ENCODE data around the gene TPRKB.
"Not testable (repeated sequence)": the region's sequence is repeated elsewhere in the genome, so short reads cannot be mapped to it uniquely, and the experiment has no call there.

The TPRKB gene

DNA sequence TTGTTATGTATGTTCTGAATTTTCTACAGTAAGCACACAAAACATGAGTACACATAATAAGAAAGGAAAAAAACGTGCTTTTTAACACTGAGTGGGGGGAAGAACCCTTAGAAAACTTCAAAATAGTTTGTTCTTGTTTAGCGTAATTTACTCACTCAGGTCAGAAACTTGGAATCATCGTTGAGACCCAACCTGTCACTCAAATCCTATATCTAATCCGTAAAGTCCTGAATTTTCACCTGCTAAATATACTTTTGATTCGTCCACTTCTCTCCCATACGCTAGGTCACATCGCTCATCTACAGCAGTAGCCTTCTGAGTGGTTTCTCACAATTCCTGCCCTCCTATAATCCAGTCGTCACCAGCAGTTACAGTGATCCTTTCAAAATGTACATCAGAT, 767 bp downstream of the TPRKB start:
- DNase-seq = no peak

DNA sequence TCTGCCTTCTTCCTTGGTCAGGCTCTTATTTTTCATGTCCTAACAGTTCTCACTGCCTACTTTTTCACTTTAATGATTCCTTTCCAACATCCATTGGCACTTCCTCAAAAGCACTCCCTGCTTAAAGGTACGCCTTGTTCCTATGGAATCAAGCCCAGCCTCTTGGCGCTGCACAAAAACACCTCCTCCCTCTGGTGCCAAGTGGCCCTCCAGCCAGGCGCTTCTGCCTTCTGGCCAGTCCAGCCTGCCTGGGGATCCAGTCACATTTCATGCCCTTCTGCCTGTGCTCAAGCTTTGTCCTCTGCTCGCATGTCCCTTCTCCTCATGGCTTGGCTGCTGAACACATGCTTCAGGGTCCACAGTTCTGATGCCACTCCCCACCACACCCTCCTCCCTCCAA, 6.3 kb downstream of the TPRKB start:
- DNase-seq = no peak

DNA sequence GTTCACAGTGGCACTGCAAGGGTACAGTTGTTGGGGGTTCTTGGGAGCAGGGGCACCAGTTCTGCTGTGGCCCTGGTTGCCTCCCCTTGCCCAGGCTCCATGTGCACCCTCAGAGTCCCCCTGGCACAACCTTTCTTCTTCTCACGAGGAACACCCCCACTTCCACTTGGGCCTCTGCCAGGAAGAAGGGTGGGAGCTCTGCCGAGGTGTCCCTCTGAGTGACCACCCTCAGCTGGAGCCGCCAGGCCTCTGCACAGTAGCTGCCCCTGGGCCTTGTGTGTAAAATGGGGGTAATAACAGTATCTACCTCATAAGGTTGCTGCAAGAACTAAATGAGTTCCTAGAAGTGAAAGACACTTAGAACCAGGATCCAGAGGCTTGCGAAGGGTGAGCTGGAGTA, 8.4 kb downstream of the TPRKB start:
- DNase-seq = no peak

DNA sequence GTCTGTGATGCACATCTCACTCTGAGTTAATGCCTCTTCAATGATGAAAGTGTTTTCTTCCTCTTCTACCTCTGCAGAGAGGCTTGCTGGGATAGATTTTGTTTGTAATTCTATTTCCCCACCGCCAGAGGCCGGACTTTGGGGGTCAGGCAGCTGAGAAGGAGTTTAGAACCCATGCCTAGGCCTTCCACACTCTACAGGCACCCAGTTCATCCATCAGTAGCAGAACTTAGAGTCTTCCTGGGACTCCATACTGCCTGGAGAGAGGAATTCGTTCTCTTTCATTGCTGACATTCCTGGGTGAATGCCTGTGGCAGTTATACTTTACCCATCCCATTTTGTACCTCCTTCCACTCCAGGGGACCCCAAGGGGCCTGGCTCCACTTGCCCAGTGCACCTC, 9.1 kb downstream of the TPRKB start:
- no peak for DNase-seq

DNA sequence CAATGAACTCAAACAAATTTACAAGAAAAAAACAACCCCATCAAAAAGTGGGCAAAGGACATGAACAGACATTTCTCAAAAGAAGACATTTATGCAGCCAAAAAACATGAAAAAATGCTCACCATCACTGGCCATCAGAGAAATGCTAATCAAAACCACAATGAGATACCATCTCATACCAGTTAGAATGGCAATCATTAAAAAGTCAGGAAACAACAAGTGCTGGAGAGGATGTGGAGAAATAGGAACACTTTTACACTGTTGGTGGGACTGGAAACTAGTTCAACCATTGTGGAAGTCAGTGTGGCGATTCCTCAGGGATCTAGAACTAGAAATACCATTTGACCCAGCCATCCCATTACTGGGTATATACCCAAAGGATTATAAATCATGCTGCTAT, 10.5 kb downstream of the TPRKB start:
- not testable (repeated sequence) for DNase-seq

DNA sequence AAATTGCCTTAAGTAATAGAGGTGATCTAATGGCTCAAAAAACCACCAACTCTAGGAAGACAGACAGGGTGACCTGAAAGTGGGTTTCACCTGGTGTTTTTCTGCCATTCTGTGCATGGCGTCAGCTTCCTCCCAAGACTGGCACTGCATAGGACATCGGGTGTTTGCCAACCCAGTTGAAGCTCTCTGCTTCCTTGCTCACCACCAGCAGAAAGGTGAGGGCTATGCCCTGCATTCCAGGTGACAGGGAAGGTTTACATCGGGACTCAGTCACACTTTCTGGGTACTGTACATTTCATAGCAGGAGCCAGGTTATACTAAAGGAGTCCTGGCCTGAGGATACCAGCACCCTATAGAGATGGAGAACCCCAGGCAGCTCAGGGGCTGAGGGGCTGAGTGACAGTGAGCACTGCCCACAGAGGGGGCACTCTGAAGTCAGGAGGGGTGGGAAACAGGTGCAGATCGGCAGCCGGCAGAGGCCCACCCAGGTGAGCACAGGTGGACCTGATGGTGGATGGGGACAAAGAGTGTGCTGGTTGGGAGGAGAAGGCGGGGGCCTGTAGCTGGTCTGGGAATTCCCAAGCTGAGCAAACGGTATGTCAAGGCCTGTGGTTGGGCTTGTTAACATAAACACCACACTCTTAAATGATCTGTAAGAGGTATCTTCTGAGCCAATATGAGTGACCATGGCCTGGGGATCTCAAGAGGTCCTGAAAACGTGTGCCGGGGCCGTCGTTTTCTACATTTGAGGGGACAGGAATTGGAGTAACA, 18.1 kb downstream of the TPRKB start:
- no peak for DNase-seq

DNA sequence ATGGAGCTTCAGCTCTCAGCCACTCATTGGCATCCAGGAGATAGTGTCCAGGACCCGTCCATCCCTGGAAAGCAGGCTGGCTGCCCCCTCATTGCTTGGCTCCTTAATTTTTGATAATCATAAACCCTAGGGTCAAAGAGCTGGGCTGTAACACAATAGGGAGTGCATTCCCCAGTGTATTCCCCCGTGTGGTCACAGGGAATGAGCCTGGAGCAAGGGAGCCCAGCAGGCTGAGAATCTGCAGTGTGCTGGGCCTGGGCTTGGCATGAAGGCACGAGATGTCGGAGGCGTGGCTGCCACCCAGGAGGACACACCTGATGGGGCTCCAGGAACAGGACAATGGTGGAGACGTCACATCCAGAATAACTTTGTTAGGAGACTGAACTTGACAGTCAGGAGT, 18.7 kb downstream of the TPRKB start:
- DNase-seq = no peak

DNA sequence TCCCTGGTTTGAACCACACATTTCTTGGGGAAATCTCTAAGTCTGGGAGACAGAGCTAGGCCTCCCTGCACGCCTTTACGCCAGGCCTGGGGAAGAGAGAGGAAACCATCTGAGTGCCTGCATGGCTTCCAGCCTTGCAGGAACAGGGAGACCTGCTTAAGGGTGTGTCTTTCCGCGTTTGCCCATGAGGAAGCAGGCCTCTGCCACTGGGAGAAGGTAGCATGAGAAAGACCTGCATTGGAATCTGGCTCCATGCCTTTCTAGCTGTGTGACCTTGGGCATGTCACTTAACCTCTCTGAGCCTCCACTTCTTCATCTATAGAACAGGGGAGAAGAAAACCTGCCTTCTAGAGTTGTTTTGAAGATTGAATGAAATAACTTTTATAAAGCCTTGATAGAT, 19.4 kb downstream of the TPRKB start:
- DNase-seq = not testable (repeated sequence)

DNA sequence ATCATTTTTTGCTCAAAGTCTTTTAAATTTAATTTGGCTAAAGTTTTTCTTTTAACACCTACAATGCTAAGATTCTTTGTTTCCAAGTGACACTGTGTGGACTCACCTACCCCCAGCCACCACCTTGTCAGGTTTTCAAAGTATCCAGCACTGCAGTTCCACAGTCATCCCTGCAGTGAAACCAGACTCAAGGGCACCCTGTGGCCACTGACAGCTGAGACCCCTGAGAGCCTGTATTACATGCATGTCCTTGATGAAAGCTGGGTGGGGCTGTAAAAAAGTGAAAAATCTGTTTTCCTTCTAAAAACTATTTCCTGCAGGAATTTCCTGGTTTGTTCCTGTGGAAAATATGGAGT, 19.9 kb downstream of the TPRKB start:
- no peak for DNase-seq

DNA sequence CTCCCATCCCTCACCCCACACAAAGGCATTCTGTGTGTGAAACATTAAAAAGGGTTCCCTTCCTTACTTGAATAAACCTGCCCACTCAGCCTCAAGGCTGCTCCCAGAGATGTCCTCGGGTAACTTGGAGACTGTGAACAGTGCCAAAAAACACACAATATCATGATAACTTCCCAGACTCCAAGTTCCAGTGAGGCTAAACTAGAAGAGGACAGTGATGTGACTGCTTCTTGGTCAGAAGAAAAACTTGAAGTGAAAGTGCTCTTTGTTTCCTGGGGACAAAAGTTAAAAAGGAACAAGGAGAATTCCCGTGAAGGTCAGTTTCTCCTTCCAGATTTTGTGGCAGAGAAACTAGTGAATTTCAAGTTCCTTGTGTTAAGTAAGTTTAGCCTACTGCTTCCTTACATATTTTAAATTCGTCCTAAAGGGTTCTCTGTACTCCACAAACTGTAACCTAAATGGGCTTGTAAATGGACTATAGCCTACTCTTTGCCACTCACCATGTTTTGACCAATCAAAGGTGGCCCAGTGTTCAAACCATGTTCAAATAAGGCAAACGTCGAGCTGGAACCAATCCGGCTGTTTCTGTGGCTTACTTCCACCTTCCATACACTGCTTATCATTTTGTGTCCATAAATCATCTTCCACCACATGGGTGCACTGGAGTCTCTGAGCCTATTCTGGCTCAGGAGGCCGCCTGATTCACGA, 20.4 kb downstream of the TPRKB start:
- DNase-seq = no peak

DNA sequence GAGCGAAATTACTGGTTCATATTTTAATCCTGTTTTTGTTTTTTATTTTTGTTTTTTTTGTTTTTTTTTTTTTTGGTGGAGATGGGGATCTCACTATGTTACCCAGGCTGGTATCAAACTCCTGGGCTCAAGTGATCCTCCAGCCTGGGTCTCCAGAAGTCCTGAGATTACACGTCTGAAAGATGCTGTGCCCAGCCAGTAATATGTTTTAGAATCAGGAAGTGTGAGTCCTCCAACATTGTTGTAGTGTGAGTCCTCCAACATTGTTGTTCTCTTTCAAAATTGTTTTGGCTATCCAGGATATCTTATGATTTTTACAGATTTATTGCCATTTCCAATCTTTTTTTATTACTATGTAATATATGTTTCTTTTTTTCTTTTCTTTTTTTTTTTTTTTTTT, 23.1 kb downstream of the TPRKB start:
- DNase-seq = no peak

DNA sequence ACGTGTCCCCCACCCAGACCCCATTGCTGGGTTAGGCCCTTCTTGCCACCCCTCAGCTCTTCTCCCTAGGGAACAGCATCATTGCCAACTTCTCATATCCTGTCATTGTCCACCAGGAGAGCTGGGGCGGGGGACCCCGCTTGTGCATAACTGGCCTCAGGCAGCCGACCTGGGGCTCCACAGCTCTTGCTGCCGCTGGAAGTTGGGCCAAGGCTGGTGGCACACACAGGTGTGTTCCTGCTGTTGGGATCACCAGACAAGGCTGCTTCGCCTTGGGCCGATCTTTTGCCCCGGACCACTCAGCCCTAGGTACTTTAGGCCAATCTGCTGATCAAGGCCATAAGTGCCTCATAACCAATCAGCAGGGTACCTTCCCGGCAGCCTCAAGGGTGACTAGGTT, 28.6 kb downstream of the TPRKB start:
- no peak for DNase-seq

DNA sequence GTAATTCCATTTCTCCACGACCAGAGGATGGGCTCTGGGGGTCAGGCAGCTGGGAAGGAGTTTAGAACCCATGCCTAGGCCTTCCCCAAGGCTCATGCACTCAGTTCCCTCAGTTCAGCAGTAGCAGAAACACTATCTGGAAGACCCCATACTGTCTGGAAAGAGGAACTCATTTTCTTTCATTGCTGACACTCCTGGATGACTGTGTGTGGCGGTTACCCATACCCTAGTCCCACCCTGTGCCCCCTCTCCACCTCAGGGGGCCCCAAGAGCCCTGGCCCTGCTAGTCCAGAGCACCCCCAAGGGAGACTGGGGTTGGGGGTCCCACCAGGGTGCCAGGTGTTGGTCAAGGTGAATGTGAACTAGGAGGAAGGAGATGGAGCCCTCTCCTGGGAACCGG, 29.5 kb downstream of the TPRKB start:
- no peak for DNase-seq

DNA sequence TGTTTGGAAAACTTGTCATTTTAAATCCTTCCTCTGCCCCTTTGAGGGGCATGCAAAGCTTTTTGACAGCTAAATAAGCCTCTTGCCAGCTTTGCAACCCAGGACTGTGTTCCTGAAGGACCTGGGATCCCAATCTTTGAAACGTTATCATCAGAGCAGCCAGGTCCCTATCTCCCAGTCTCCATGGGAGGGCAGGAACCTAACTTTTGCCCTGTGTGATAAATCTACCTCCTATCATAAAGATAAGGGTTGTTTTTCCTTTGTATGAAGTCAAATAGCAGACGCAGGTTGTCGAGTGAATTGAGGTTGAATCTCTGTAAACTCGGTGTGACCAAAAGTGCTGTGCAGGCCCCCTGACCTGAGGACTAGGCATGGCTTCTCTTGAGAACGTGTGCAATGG, 30.1 kb downstream of the TPRKB start:
- no peak for DNase-seq

DNA sequence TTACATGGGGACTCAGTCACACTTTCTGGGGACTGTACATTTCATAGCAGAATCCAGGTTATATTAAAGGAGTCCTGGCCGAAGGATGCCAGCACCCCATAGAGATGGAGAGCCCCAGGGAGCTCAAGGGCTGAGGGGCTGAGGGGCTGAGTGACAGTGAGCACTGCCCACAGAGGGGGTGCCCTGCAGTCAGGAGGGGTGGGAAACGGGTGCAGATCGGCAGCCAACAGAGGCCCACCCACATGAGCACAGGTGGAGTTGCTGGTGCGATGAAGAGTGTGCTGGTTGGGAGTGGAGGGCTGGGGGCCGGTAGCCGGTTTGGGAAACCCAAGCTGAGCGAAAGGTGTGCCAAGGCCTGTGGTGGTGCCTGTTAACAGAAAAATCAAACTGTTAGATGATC, 32.1 kb downstream of the TPRKB start:
- DNase-seq = no peak

DNA sequence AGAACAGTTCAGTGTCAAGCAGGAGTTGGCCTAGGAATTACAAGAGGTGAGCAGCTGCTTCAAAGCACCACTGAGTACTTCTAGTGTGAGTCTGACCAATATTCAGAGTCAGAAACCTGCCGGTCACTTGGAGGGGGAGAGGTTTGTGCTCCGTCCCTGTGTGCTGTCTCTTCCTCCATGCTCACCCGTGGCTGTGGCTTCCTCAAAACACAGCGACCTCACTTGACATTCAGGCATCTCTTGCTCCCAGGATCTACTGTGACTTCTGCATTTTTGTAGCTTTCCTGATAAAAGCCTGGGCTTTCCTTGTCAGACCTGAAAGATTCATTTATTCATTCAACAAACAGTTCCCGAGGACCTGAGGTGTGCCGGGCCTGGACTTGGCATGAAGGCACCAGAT, 32.9 kb downstream of the TPRKB start:
- no peak for DNase-seq

DNA sequence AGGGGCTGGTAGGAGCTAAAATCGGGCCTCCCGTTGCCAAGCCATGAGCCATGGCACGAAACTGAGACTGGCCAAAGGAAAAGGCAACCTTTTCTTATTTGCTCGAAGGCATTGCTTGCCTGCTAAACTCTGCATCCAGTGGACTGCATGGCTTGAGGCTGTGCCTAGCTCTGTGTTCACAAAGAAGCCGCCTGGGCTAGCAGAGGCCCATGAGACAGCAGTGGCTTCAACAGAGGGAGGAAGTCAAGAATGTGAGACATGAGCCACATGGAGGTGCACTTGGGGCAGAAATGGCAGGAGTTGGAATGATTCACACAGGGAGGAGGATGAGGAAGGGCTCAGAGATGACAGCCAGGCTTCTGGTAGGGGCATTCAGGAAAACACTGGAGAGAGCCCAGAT, 33.5 kb downstream of the TPRKB start:
- DNase-seq = no peak

DNA sequence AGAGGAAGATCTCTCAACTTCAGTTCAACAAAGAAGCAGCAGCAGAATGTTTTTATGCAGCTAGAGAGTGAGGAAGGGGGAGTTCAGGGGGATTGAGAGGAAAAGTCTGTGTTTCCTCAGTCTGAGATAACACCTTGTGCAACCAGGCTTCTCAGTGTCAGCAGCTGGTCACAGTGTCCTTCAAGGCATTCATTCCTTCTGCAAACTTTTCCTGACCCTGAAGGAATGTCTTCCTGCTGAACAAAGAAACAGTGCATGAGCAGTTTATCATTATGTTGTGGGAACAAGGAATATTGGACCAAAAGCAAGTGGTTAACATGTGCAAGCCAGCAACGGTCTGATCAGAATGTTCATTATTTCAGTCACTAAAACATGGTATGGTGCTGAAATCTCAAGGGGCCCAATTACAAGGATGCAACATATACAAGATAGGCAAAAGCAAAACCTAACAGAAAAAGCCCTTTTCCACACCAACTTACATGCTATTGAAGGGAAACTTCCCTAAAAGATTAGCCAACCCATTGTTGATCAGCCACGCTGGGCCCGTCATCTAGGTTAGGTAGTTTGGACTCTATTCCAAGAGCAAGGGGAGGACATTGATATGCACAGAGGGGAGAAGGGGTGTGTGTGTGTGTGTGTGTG, 34.2 kb downstream of the TPRKB start:
- DNase-seq = not testable (repeated sequence)

DNA sequence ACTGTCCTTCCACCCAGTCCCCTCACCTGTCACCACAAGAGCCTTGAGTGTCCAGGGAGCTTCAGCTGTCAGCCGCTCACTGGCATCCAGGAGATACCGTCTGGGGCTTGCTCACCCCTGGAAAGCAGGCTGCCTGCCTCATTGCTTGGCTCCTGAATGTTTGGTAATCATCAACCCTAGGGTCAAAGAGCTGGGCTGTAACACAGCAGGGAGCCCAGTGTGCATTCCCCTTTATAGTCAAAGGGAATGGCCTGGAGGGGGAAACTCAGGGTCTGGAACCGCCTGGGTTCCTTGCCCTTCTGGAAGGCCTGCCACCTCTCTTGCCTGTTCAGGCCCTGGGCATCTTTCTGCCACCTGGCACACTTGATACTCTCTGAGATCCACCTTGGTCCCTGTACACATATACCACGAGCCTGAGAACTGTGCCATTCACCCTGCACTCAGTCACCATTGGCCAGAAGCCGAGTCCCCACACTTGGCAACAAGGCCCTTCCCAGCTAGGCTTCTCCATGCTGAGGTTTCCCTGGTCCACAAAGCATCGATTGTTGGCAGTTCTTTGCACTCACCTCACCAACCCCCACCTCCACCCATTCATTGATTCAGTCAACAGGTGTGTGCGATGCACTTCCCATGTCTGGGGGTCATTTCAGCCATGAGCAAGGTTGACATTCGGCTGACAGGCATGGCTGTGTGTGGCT, 35.0 kb downstream of the TPRKB start:
- DNase-seq = no peak

DNA sequence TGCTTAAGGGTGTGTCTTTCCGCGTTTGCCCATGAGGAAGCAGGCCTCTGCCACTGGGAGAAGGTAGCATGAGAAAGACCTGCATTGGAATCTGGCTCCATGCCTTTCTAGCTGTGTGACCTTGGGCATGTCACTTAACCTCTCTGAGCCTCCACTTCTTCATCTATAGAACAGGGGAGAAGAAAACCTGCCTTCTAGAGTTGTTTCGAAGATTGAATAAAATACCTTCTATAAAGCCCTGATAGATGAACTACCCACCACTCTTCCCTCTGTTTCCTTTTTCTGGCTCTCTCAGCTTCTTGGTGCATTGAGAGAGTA, 35.7 kb downstream of the TPRKB start:
- not testable (repeated sequence) for DNase-seq

DNA sequence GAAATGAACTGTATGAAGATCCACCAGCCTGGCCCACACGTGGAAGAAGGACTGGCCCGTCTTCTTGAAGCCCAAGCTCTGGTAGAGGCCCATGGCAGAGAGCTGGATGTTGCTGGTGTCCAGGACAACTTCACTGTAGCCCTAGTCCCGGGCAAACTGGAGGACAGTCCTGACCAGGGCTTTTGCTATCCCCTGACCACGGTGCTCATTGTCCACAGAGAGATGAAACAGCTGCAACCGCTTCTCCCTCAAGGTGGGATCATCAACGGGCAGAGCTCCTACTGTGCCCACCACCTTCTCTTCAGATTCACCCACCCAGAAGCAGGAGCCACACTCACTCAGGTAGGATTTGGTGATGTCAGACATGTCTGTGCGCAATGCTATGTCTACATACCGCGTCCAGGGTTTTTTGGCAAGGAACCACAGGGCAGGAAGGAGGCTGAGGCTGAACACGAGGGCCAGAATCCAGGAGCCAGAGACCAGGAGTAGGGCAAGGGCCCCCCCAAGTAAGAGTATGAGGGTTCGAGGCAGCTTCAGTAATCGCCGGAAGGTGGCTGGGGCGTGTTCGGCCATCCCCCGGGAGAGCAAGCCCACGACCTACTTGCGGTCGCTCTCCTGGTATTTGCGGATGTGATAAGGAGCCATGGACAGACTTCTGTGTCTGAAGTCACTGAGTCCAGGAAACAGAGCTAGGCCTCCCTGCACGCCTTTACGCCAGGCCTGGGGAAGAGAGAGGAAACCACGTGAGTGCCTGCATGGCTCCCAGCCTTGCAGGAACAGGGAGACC, 36.3 kb downstream of the TPRKB start:
- DNase-seq = no peak

DNA sequence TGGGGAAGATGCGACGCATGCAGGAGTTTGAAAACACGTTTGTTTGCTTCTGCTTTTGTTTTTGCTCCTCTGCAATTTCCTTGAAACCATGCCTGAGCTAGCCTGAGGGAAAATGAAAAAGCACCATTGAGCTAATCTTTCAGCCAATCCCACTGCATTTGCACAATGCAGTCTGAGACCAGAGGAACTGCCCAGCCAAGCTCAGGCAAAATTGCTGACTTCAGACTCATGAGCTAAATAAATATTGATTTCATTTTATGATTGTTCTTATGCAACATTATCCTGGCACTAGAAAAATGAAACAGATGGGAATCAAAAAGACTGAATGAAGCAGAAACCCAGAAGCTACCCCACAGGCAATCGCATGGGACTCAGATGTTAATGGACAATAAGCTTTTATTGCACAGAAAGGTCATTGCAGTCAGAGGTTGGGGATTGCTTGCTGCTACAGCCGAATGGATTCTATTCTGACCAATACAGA, 37.0 kb downstream of the TPRKB start:
- DNase-seq = no peak

DNA sequence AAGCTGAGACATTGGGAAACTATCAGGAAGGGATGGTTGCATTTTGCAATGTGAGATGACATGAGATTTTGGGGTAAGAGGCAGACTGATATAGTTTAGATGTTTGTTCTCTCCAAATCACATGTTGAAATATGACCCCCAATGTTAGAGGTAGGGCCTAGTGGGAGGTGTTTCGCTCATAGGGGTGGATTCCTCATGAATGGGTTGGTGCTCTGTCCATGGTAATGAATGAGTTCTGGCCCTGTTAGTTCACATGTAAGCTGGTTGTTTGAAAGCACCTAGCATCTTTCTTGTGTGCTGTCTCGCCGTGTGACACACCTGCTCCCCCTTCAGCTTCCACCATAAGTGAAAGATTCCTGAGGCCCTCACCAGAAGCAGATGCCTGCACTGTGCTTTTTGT, 37.7 kb downstream of the TPRKB start:
- DNase-seq = no peak
